GM19351 (cell line): ENCODE results near the gene MVP.
A peak's percentile ranks its signal among the peaks of the same experiment; 100 is the strongest.
"Not testable (repeated sequence)": the region's sequence is repeated elsewhere in the genome, so short reads cannot be mapped to it uniquely, and the experiment has no call there.

Experiments used
- ATAC-seq: cut with Tn5 transposase; IDR thresholded peaks from one replicate; pipeline ENCODE4 v1.9.1; 2021; ENCODE audit warnings: mild to moderate bottlenecking, moderate library complexity; ENCODE audit not compliant: unreplicated experiment

Gene MVP

GRCh38 chr16:29820271-29820701 is at the start of gene MVP:
MVP (plus strand) TSS chr16:29820462; CDS start chr16:29830550, 10,088 bp downstream.
- no peak for ATAC-seq

DNA sequence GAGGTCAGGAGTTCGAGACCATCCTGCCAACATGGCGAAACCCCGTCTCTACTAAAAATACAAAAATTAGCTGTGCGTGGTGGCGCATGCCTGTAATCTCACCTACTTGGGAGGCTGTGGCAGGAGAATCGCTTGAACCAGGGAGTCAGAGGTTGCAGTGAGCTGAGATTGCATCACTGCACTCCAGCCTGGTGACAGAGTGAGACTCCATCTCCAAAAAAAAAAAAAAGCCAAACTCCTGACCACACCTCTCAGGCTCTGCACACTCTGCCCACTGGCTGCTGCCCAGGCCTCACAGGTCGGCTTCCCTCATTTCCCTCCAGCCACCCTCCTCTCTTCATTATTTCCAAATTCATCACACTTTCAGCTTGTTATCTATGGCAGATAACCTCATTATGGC is 47.9 kb upstream of the MVP start:
- ATAC-seq, result not testable (repeated sequence)

DNA sequence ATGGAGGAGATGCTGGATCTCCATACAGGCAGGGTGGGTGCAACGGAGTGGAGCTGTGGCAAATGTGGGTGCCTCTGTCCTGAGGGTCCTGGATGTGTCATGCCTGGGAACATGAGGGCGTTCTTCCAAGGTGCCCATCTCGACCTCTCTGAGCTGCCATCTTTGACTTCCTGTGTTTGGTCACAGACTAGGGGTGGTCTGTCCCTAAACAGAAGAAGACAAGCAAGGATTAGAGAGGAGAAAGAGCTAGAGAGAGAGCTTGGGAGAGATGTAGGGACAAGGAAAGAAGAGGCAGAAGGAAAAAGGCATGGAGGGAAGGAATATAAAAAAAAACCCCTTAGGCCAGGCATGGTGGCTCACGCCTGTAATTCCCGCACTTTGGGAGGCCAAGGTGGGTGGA is 45.5 kb upstream of the MVP start:
- no peak for ATAC-seq

DNA sequence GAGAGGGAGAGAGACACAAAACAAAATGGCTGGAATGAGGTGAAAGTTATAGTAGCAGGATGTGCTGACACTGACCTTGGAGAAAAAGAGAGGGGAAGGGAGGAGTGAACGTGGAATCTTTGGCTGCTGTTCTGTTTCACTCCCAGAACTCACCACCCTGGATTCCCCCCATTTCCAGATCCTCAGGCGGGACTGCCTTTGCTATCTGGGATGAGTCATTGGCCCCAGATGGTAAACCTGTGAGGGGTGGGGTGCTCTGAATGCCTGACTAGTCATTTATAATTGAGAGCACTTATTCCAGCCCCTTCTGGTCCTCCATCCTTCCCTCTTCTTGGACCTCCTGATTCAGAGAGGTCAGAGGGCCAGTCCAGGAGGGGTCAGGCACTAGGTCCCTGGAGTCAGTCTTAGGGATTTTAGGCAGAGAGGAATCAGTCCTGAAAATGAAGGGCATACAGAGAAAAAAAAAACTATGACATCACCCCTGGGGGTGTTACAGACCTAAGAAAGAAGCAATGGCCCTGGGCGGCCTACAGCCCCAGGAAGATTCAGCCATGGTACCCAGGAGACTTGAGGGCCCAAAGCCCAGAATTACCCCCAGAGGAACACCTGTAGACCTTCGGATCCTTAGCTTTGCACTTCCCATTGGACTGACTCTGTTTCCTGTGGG is 44.4 kb upstream of the MVP start:
- no peak for ATAC-seq

DNA sequence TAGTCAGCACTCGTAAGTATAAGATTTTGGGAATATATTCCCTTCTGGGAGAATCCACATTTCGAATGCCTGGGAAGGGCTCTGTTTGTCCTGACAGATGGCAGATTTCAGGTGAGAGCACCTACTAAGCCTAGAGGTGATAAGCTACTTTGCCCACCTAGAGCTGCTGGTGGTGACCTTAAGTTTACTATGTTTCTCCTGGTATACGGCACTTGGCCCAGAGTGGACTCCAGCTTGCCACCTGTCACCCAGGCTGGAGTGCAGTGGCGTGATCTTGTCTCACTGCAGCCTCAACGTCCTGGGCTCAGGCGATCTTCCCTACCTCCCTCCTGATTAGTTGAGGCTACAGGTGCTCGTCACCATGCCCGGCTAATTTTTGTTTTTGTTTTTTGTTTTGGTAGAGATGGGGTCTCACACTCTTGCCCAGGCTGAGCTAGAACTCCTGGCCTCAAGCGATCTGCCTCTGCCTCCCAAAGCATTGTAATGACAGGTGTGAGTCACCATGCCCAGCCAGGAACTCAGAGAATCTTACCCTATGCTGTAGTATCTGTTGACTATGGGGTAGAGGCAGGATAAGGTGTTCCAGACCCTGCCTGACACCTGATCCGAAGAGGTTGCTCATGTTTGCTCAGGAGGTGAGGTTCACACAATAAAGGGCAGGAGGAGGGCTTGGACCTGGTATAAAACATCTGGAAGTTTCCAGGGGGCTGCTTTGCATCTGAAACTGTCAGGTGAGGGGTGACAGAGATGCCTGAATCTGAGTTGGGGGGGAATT is 42.5 kb upstream of the MVP start, which contains the start of gene ZG16:
Gene ZG16, plus strand, starts transcription at position 681 of the 775 bp plus-strand sequence. CDS start 1,011 bp downstream, outside the sequence.
- no peak for ATAC-seq

DNA sequence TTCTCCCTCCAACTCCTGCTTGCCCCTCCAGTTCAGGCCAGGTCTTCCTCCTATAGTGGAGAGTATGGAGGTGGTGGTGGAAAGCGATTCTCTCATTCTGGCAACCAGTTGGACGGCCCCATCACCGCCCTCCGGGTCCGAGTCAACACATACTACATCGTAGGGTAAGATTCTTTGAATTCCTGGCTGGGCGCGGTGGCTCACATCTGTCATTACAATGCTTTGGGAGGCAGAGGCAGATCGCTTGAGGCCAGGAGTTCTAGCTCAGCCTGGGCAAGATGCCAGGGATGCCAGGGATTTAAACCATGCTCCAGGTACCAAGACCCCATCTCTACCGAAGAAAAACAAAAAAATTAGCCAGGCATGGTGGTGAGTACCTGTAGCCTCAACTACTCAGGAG is 40.8 kb upstream of the MVP start:
- no peak for ATAC-seq

GRCh38 chr16:29783094-29783953 is 36.9 kb upstream of the MVP start:
- not testable (repeated sequence) for ATAC-seq

DNA sequence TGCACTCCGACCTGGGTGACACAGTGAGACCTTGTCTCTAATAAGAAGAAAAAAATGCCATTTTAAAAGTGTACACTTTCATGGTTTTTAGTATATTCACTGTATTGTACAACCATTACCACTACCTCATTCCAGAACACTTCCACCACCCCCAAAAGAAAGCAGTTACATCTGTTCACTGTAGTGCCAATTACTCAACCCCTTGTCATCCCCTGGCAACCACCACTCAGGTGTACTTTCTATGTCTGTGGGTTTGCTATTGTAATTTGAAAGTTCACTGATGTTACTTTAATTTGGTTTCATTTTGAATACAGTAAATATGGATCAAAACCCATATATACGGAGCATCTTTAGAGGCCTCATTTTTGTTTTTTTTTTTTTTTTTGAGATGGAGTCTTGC is 36.1 kb upstream of the MVP start:
- no peak for ATAC-seq

DNA sequence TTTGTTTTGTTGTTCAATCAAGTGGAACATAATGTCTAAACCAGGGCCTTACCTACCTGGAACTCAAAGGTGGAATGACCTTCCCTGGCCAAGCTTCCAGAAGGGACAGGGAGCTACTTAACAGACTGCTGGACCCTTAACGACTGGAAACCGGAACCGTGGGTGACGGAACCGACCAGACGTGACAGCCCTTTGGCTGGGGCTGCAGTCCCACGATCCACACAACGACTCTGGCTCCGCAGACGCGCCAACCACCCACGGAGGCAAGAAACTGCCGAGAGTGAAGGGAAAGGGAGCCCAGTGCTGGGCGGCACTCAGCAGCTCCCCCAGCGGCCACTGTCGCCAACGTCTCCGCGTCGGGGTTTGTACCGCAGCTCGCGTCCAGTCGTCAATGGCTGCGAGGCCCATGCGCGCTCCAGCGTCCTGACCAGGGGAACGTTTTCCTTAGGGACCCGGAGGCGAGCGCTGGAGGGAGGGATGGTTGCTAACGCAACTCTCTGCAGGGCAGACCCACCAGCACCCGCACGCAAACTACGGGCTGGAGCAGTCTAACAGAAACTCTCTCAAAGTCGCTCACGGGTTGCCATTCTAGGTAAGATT is 35.3 kb upstream of the MVP start:
- no peak for ATAC-seq

DNA sequence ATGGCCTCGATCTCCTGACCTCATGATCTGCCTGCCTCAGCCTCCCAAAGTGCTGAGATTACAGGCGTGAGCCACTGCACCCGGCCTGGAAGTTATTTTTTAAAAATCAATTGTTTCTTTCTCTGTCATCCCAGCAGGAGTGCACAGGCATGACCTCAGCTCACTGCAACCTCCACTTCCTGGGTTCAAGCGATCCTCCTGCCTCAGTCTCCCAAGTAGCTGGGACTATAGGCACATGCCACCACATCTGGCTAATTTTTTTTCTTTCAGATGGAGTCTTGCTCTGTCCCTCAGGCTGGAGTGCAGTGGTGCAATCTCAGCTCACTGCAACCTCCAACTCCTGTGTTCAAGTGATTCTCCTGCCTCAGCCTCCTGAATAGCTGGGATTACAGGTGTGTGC is 33.1 kb upstream of the MVP start:
- not testable (repeated sequence) for ATAC-seq

DNA sequence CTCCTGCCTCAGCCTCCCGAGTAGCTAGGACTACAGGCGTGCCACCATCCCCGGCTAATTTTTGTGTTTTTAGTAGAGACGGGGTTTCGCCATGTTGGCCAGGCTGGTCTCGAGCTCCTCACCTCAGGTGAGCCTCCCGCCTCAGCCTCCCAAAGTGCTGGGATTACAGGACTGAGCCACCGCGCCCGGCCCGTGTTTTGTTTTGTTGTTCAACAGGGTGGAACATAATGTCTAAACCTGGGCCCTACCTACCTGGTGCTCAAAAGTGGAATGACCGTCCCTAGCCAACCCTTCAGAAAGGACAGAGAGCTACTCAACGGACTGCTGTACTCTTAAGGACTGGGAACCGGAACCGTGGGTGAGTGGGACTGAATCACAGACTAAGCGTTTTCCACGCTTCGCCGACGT is 30.5 kb upstream of the MVP start:
- no peak for ATAC-seq

- peak; percentile 94 for ATAC-seq
These were observed 29.9 kb upstream of the MVP start, which contains the start of gene KIF22 for GRCh38 chr16:29790183-29790948. KIF22 (plus strand) TSS chr16:29790751; CDS start chr16:29790760, 9 bp downstream.

- no peak for ATAC-seq
These were observed 29.1 kb upstream of the MVP start for GRCh38 chr16:29790949-29791844.

DNA sequence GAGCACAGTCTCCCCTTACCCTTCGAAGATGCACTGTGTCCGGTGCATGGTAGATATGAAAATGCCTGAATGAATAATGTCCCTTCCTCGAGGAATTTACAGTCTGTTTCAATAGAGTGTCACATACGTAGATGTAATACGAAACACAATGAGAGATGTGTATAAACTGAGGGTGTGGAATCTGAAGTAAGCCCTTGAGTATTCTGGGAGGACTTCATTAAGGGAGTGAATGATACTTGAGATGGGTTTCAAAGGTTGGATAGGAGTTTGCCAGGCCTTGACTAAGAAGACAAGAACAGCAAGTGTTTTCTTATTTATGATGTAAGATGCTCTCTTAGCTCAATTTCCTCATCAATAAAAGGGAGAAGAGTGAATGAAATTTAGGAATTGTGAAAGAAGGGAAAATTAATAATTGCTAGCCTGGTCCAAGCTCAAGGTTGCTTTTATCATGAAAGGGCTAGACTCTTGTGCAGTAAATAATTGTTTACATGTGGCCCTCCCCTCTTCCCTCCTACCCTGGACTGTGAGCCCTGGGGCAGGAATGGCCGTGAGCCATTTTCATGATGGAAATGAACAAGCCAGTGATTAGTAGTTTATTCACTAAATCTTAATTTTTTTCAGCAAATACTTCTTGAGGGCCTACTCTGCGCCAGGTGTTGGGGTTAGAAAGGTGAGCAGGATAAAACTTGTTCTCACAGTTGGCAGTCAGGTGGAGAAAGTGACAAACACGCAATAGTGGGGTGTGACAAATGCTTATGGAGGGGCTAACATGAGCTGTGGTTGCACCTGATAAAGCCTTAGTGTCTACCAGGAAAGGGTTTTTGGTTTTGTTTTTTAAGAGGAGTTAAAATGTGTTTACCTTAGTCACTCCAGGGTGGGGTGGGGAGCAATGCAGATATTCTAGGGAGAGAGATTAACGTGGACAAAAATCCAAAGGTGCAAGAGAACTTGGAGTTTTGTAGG is 28.1 kb upstream of the MVP start:
- ATAC-seq, result no peak

GRCh38 chr16:29793153-29793552 is 27.1 kb upstream of the MVP start:
- ATAC-seq, result not testable (repeated sequence)

DNA sequence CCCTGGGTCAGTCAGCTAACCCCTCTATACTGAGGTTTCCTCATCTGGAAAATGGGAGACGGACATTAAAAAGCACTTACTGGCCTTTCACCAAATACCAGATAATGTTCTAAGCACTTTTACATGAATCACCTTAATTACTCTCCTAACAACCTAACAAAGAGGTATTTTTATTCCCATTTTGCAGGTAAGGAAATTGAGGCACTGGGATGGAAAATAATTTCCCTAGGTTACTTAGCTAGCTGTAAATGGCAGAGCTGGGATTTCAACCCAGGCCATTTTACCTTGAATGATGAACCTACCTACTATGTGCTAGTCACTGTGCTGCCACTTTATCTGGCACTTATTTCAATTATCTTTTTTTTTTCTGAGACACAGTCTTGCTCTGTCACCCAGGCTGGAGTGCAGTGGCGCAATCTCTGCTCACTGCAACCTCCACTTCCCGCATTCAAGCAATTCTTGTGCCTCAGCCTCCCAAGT is 26.0 kb upstream of the MVP start:
- no peak for ATAC-seq

DNA sequence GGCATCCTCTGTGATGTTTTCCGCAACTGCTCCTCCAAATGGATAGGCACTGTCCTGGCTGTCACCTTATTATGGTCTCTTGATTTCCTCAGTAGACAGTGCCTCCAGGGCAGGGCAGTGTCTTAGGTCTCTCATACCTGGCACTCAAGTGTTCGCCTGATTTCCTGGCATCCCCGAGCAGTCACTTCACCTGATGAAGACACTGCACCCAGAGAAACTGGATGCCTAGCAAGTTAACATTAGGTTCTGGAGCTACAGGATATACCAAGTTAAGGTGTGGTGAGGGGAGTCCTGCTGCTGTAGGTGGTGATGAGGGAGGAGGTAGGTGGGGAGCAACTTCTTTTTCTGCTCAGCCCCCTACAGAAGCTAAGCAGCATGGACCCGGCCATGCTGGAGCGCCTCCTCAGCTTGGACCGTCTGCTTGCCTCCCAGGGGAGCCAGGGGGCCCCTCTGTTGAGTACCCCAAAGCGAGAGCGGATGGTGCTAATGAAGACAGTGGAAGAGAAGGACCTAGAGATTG is 17.8 kb upstream of the MVP start:
- no peak for ATAC-seq
